HG03280 (cell line): ENCODE measurements around the gene JAKMIP2.

Experiments
- ATAC-seq: cut with Tn5 transposase; IDR thresholded peaks from one replicate; pipeline ENCODE4 v1.9.1; 2021; ENCODE audit warnings: mild to moderate bottlenecking, moderate library complexity; ENCODE audit not compliant: unreplicated experiment

Gene JAKMIP2

GRCh38 chr5:147789820-147790219, 7.3 kb upstream of the JAKMIP2 start:
- no peak for ATAC-seq

DNA sequence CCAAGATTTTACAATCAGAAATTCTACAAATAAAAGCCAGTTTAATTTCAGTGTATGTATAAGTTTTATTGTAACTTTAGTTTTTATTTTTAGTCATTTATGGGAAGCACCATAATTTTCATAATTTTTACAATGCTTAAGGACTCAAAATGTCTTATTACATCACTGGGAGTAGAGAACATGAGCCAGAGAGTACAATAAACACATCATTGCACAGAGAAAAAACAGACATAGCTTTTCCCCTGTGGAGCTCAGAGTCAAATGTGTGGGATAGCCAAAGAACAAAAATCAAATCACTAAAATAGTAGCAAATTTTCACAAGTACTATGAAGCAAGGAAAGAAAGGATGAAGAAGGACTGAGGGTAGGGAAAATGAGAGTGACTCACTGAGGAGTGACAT, 5.5 kb upstream of the JAKMIP2 start:
- ATAC-seq = no peak

DNA sequence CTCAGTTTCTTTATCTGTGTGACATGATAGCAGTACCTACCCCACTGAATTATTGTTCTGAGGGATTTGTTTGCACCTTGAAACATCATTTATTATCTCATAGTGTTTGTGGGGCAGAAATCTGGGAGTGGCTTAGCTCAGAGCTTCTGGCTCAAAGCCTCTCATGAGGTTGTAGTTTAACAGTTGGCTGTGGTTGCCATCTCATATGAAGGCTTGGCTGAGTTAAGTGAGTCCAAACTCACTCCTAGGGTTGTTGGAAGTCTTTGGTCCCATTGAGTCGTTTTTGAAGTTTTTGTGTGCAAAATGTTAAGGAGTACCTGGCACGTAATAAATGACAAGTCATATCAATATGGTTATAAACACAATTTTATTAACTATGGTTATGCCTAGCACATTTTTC, 3.6 kb upstream of the JAKMIP2 start:
- ATAC-seq = no peak

- ATAC-seq = no peak
These were observed 1.8 kb upstream of the JAKMIP2 start for GRCh38 chr5:147784146-147784987.

DNA sequence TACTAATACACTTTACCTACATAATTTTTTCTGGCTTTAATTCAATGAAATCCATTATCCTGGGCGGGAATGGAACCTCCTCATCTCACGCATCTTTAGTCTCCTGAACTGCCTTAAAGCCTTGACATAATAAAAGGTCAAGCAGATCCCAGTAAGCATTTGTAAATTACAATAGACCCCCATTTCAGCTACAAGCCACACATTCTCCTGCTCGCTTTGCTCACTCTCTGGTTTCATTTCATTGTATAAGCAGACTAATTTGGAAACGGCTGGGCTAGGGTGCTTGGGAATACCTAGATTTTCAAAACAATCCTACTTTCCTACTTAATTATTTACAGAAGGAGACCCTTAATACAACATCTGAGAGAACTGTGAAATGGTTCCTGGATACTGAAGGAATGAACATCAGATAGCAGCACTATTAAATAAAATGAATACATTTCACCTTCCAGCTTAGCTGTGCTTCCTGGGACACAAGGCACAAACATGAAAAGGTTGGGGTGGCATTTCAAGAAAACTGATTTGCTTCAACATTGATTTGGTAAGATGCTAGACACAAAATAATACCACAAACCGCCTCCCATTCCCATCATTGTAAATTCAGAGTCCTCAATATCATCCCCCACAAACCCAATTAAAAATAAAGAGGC, 1.5 kb downstream of the JAKMIP2 start:
- ATAC-seq = no peak

- ATAC-seq = no peak
These were observed 2.8 kb downstream of the JAKMIP2 start for GRCh38 chr5:147779694-147780093.

DNA sequence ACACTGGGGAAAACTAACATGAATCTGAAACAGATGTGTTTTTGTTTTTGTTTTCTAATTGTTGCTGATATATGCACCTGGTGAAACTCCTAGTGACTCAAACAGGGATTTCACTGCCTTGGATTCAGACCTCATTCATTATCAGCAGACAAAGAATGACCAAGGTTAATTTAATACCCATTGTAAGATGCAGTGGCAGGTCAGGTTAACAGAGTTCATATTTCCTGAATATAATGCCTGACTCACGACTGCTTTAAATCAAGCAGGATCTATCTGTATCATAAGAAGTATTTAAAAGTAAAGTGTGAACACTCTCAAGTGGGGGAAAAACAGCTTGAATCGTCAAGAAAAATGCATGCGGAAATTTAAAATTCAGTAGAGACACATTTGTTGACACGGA, 5.5 kb downstream of the JAKMIP2 start:
- no peak for ATAC-seq

GRCh38 chr5:147773587-147773986, 8.9 kb downstream of the JAKMIP2 start:
- no peak for ATAC-seq

DNA sequence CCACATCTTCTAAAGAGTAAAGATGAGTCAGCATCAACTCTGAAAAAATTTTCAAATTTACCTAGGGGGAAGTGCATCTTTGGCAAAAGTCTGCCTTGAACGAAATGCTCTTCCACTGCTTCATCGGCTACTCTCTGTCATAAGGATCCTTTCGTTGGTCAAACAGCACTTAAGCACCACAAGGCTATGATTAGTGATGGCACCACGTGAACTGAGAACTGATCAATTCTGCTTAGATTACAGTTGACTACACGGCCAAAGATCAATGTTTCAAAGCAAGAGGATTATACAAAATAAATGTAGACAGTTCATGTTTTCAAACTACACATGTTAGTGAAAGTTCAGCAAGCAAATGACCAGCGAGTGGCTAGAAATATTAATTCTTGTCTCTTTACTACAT, 9.4 kb downstream of the JAKMIP2 start:
- no peak for ATAC-seq

- ATAC-seq = no peak
These were observed 15.5 kb downstream of the JAKMIP2 start for GRCh38 chr5:147767048-147767447.

- ATAC-seq = no peak
These were observed 18.6 kb downstream of the JAKMIP2 start for GRCh38 chr5:147763791-147764525.

GRCh38 chr5:147760086-147760875, 22.2 kb downstream of the JAKMIP2 start:
- ATAC-seq = no peak

- ATAC-seq = no peak
These were observed 23.1 kb downstream of the JAKMIP2 start for GRCh38 chr5:147759441-147759840.

DNA sequence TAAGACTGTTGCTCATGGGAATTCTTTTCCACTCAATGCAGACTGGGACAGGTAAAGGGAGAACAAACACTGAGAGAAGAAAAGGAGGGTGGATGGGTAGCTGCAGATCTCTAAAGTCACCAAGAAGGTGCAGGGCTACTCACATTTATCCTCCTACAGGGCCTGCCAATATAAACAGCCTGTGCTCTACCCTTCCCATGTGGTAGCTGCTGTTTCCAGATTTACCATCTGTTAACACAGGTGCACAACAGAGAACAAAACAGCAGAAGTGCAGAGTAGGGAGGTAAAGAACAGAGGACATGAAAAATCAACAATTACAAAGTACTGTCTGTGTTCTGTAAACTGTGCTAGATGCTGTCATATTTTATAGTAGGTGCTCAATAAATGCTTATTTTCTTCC, 26.0 kb downstream of the JAKMIP2 start:
- ATAC-seq = no peak

DNA sequence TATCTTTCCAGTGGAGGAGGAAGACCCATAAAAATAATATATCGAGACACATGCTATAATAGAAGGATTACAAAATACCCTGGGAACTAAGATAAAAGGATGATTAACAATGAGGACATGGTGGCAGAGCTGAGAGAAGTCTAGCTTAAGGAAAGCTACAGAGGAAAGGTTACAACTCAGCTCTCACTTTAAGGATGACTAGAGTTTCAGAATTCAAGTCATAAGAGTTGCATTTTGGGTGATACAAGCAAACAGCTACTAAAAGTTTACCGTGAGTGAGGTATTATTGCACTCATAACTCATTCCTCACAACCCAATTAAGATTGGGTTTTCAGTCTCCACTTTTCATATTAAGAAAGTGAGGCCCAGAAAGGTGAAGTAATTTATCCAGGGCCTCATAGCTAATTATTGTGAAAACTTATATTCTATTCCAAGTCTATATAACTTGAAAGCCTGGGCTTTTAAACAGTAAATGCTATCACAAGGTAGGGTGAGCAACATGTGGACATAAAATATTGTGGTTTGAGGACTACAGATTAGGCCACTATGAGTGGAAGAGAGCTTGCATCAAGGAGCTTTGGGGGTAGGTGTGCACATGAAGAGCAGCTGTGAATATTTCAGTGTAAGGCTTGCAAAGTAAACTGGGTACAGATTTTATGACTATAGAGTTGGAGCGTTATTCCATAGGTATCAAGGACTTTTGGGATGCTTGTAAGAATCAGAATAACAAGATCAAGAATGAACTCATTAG, 28.0 kb downstream of the JAKMIP2 start:
- no peak for ATAC-seq

DNA sequence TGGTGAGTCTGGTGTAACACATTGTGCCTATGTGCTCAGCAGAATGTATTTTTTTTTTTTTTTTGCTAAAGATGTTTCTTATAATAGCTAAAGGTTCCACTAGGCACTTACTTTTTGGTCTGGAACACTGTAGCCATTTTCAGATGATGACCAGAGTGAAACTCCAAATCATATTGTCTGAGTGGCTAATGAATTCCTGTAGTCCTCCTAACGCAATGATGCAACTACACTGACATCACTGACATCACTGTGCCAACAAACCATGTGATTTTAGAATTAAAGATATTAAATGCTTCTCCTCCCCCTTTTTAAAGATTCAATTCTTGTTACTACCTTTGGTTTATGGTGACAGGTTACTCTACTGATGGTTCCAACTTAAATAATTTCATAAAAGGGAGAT, 28.8 kb downstream of the JAKMIP2 start:
- no peak for ATAC-seq

GRCh38 chr5:147752666-147753290, 29.8 kb downstream of the JAKMIP2 start:
- ATAC-seq = no peak

DNA sequence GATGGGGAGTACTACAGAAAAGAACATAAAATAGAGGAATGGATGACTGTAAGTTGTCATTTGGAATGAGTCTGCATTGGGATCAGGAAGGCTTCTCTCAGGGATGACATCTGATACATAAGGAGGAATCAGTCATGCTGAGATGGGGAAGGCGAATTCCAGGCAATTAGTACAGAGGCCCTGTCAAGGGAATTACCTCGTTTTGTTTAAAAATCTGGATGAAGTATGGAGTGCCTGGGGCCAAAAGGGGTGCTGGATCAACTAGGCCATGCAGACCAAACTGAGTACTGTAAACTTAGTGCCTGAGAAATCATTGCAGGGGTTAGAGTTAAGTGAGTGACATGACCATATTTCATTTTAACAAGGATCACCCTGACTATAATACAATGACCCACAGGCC, 30.5 kb downstream of the JAKMIP2 start:
- no peak for ATAC-seq

- ATAC-seq = no peak
These were observed 31.2 kb downstream of the JAKMIP2 start for GRCh38 chr5:147751156-147751830.
